Loucy (cell line): ENCODE results near the gene TXNRD1.

ENCODE experiments used
- EZH2phosphoT487 ChIP-seq: fragments of 200-600 bp; IDR thresholded peaks from 2 replicates; pipeline ENCODE4 v1.6.1; 2018; ENCODE audit warnings: antibody characterized with exemption, mild to moderate bottlenecking, moderate library complexity, borderline replicate concordance
- TF ChIP-seq, protein P1 (sequence below): fragments of 200-600 bp; sonication (generic); conservative IDR thresholded peaks from 2 replicates; pipeline ENCODE4 v1.5.1; 2014; ENCODE audit warnings: mild to moderate bottlenecking, antibody characterized with exemption, low read length

DNA sequence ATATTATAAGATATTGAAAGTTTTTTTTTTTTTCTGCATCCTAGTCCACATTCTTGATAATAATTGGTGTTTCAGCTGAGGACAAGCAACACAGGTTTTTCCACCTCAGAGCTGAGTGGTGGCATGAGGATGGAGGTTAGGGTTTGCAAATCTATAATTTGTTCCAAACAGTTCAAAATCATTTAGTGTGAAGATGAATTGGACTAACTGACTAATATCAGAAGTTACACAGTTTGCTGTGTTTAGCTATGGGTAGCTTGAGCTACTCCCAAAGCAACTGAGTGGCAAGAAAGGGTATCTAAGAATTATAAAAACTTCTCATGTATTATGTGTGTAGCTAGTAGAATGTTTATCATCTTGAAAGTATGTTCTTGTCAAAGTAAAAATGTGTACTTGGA, 105.0 kb downstream of the TXNRD1 start:
- TF ChIP-seq, protein P1, sequence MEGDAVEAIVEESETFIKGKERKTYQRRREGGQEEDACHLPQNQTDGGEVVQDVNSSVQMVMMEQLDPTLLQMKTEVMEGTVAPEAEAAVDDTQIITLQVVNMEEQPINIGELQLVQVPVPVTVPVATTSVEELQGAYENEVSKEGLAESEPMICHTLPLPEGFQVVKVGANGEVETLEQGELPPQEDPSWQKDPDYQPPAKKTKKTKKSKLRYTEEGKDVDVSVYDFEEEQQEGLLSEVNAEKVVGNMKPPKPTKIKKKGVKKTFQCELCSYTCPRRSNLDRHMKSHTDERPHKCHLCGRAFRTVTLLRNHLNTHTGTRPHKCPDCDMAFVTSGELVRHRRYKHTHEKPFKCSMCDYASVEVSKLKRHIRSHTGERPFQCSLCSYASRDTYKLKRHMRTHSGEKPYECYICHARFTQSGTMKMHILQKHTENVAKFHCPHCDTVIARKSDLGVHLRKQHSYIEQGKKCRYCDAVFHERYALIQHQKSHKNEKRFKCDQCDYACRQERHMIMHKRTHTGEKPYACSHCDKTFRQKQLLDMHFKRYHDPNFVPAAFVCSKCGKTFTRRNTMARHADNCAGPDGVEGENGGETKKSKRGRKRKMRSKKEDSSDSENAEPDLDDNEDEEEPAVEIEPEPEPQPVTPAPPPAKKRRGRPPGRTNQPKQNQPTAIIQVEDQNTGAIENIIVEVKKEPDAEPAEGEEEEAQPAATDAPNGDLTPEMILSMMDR = no peak
- no peak for TF ChIP-seq EZH2phosphoT487
